Measurements from ENCODE around the gene MAPK6.
"Not testable (repeated sequence)": the region's sequence is repeated elsewhere in the genome, so short reads cannot be mapped to it uniquely, and the experiment has no call there.

The MAPK6 gene

DNA sequence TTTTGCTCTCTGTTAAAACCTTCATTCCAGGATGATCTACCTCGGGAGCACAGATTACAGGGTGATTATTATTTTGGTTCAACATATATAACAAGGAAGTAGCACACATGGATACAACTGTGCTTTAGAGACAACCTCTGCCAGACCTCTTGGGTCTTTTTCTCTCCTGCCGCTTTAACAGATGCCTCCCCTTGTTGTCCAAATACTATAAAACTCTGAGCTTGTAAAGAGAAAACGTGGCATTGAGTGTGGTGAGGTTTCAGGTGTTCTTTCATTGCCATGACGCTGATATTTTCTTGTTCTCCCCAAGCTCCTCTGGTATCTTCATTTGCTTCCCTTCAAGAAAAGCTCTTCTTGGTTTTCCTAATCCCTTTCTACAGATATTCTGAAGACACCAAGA is 64.6 kb downstream of the MAPK6 start:
- DNase-seq: no peak

- no peak for DNase-seq
Observed at GRCh38 chr15:52085299-52085698, 66.3 kb downstream of the MAPK6 start.

DNA sequence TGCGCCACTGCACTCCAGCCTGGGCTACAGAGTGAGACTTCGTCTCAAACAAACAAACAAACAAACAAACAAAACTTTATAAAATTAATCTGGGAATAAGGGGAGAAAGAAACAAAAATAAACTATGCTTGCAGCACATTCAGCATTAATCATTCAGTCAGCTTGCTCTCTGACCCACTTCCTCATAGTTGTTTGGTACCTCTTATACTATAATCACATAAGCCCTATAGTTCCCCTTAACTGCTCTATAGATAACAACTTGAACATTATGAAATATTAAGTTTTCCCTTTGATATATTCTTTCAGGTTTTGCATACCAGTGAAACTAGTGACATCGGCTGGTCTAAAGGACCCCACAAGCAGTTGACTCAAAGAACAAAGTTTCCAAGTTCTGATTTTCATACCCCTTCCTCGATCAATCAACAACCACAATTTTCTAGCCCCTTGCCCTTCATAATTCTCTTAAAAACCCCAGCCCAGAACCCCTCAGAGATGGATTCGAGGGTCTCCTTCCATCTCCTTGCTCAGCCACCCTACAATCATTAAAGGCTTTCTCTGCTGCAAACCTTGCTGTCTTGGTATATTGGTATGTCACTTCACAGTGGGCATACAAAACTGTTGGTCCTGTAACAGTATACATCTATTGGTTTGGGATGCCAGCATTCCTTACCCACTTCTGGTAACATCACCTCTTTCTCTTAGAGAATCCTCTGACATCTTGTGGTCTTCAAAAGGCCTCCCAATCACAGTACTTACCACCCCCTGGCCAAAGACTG is 67.2 kb downstream of the MAPK6 start:
- DNase-seq: no peak

DNA sequence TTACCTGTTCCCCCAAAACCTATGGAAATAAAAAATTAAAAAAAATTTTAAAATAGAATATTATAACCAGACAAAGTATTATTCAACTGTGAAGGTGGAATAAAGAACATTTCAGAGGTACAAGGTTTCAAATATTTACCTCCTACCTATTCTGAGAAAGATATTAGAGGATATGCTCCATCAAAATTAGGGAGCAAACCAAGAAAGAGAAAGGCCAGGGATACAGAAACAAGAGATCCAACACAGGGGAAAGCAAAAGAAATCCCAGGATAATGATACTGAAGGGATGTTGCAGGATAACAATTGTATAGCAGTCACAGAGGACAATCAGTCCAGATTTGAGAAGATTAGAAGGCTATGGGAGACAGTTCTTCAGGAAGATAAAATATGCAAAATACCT is 71.2 kb downstream of the MAPK6 start:
- no peak for DNase-seq

- DNase-seq: no peak
Observed at GRCh38 chr15:52093167-52093538, 74.1 kb downstream of the MAPK6 start.

GRCh38 chr15:52093539-52094510 is 74.8 kb downstream of the MAPK6 start:
- DNase-seq: no peak

DNA sequence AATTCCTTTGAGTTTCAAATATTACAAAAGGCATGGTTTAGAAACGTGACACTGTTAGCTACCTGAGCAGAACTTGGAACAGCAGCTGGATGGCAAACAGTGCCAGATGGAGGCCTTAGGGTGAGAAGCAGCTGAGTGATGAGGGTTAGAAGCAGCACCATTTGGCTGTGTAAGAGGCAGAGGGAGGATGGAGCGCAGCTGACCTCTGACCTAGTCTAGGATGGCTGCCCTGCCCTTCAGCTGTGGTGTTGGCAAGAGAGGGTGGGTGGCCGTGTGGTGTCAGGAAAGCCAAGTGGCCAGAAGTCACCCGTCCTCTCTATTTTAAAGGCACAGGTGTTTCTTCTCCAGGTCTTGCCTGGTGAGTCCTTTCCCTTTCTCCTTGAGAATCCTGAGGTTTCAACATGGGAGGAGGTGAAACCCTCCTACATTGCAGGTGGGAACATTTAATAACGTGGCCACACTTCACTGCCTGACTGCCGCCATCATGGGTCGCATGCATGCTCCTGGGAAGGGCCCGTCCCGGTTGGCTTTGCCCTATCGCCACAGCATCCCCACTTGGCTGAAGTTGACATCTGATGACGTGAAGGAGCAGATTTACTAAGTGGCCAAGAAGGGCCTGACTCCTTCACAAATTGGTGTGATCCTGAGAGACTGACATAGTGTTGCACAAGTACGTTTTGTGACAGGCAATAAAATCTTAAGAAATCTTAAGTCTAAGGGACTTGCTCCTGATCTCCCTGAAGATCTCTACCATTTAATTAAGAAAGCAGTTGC is 76.0 kb downstream of the MAPK6 start:
- DNase-seq: no peak

DNA sequence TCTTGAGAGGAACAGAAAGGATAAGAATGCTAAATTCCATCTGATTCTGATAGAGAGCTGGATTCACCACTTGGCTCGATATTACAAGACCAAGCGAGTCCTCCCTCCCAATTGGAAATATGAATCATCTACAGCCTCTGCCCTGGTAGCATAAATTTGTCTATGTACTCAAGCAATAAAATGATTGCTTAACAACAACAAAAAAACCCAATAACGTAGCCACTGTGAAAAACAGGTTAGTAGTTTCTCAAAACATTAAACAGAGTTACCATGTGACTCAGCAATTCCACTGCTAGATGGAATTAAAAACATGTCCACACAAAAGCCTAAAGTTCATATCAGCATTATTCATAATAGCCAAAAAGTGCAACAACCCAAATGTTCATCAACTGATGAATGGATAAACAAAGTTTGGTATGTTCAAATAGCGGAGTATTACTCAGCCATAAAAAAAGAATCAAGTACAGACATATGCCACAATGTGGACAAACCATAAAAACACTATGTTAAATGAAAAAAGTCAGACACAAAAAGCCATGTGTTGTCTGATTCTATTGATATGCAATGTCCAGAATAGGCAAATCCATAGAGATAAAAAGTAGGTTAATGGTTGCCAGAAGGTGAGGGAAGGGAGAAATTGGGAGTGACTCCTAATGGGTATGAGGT is 76.7 kb downstream of the MAPK6 start:
- DNase-seq: no peak

- DNase-seq: not testable (repeated sequence)
Observed at GRCh38 chr15:52096536-52096935, 77.5 kb downstream of the MAPK6 start.

- DNase-seq: no peak
Observed at GRCh38 chr15:52097180-52097579, 78.2 kb downstream of the MAPK6 start.

GRCh38 chr15:52098323-52098722 is 79.3 kb downstream of the MAPK6 start:
- DNase-seq: no peak

GRCh38 chr15:52099651-52100272 is 80.7 kb downstream of the MAPK6 start:
- DNase-seq: no peak

DNA sequence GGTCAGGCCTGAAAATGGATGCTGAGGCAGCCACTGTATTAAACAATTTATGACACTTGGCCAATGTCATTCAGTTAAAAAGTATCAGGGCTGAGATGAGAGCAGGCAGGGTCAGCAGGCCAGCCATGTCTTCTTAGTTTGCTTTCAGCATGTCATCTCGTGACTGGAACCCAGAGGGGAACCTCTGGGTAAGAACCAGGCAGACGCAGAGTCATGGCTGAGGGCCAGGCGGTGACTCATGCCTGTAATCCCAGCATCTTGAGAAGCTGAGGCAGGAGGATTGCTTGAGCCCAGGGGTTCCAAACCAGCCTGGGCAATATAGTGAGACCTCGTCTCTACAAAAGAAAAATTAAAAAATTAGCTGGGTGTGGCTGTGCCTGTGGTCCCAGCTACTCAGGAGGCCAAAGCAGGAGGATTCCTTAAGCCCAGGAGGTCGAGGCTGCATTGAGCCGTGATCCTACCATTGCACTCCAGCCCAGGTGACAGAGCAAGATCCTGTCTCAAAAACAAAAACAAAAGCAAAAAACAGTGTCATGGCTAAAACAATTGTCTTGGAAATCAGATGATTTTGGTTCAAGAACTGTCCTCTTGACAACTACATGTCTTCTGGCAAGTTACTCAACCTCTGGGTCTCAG is 81.9 kb downstream of the MAPK6 start:
- DNase-seq: no peak

GRCh38 chr15:52101542-52102323 is 82.7 kb downstream of the MAPK6 start:
- no peak for DNase-seq

DNA sequence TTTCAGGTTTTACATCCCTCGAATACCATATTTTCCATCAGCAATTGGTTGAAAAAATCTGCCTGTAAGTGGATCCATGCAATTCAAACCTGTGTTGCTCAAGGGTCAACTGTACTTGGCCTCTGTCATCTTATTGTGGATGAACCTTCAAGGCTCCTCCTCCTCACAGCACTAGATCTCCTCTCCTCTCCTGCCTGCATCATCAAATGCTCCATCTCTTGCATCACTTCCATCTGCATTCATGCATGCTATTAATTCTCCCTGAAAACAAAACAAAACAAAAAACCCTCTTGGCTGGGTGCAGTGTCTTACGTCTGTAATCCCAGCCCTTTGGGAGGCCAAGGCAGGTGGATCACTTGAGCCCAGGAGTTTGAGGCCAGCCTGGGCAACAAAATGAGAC is 83.4 kb downstream of the MAPK6 start:
- no peak for DNase-seq

GRCh38 chr15:52103217-52104207 is 84.5 kb downstream of the MAPK6 start:
- no peak for DNase-seq

DNA sequence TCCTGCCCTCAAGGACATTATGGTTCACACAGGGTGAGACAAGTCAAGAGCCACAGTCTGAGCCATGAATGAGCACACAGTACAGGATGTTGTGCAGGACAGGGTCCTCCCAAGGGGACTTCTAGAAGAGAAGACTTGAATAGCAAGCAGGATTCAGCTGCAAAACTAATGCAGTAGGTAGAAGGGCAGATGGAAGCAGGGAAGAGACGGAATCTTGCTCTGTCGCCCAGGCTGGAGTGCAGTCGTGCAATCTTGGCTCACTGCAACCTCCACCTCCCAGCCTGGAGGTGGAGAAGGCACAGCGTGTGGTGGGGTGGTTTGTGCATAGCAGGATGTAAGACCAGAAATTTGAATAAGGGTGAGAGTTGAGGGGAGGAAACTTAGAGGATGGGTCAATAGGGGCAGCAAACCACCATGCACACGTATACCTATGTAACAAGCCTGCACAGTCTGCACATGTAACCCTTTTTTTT is 85.5 kb downstream of the MAPK6 start:
- DNase-seq: no peak

DNA sequence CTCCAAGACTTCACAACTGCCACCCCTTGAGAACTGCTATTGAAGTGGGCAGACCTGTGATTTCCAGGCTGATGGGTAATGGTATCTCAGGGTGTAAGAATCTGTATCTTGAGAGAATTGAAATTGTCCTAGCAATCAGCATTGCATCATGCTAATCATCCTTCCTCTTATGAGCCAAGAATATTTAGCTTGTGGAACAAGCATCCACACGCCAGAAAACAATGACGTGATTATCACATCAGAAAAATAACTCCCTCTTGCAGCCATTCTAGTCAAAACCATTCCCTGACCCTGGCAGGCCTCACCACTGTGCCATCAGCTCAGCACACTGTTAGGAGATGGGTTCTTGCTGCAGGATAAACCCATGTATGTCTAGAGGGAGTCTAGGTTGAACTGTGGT is 86.8 kb downstream of the MAPK6 start:
- no peak for DNase-seq

DNA sequence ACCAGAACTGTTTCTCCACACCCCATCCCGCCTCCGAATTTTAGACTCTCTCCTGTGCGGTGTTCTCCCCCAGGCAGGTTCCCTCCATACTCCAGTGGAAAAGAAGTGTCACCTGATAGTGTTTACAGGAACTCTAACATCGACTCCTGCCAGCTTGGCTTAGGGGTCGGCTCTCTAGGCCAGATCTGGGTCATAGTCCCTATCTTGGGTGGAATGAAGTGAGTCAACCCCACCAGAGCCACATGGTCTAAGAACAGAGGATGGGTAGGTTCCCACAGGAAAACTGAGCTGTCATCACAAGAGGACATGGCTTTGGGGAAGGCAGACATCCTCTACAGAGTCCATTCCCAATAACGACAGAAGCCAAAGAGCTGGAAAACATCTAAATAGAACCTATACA is 87.6 kb downstream of the MAPK6 start:
- no peak for DNase-seq
